ENCODE results near the gene GRM1. TPM values are rescaled to one million over a fixed set of nuclear protein-coding genes. Genes with fewer than 3 reads are reported as not detected.

Gene GRM1
- total RNA-seq, 1 experiment from 2014 or later: 0.02 TPM

GRCh38 chr6:146456886-146457285 is 428.0 kb downstream of the GRM1 start:
- DNase-seq (ENCODE audit: low spot score): no peak

- DNase-seq (ENCODE audit: low spot score): no peak
Observed at GRCh38 chr6:146460941-146461340, 432.1 kb downstream of the GRM1 start.

GRCh38 chr6:146470091-146470770 is 441.4 kb downstream of the GRM1 start:
- no peak for DNase-seq (ENCODE audit: low spot score)

GRCh38 chr6:146472918-146473317 is 444.1 kb downstream of the GRM1 start:
- DNase-seq (ENCODE audit: low spot score): no peak

- DNase-seq (ENCODE audit: low spot score): no peak
Observed at GRCh38 chr6:146481527-146481926, 452.7 kb downstream of the GRM1 start.

GRCh38 chr6:146484411-146484810 is 455.5 kb downstream of the GRM1 start:
- no peak for DNase-seq (ENCODE audit: low spot score)

Other genes with a start within 250 kb of the GRM1 start
- gene FBXO30, start 214.3 kb upstream of the GRM1 start, total RNA-seq (2014; rRNA removed; shearing (Covaris generic)): 3.3 and 5.5 TPM in 2 replicates
- 4.3 and 5.4 TPM in 2 replicates for gene SHPRH, start 64.7 kb upstream of the GRM1 start, total RNA-seq (2014; rRNA removed; shearing (Covaris generic))